ENCODE measurements around the gene RIPK4. TPM values are rescaled to one million over a fixed set of nuclear protein-coding genes. Genes with fewer than 3 reads are reported as not detected.

Gene RIPK4
- total RNA-seq, 1 donor from 2014 or later, result 1.8 TPM

DNA sequence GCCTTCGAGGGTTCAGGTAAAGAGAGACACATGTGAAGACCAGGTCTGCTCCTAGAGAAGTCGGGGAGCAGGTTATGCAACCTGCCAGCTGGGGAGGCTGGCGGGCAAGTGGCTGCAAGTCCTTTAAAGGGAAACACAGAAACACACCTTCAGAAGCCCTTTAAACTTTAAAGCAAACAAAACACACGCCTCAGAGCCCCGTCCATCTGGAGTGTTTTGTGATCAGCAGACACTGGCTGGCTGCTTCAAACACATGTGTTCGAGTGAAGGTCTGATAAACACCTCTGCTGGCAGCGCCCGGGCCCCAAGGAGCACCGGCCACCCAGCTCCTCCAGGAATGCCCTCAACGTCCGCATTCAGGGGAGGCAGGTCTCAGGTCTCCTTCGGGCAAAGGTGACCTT lies 15.2 kb downstream of the RIPK4 start:
- no peak overlapping the region for H3K27ac Mint-ChIP-seq (ENCODE audit: unreplicated experiment)
- FAIRE-seq, result no peak

DNA sequence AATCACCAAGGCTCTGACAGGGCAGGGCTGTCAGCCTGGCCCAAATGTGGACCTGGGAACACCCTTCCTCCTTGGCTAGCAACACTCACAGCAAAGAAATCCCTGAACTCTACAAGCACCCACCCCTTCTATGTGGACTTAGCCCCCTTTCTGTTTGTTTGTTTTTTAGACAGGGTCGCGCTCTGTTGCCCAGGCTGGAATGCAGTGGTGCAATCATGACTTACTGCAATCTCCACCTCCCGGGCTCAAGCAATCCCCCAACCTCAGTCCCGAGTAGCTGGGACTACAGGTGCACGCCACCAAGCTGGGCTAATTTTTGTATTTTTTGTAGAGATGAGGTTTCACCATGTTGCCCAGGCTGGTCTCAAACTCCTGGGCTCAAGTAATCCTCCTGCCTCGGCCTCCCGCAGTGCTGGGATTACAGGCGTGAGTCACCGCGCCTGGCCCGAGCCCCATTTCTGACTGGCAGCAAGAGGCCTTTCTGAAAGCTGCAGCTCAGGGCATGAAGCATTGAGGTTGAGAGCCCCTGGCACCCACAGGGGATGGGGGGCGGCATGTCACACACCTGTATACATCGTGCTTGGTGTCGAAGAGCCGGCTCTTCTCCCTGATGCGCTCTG lies 16.2 kb downstream of the RIPK4 start:
- no peaks in the 10 kb centered on the region for H3K9me3 Mint-ChIP-seq (ENCODE audit: unreplicated experiment)
- H3K27ac ChIP-seq (ENCODE audit: low read depth, low read length), result no peak overlapping the region
- FAIRE-seq (no peak), DNase-seq (ENCODE audit: low read depth) (no peak)
- H3K4me1 Mint-ChIP-seq (ENCODE audit: low read depth, unreplicated experiment), result peaks cover 9% of the 10 kb centered on the region
- H3K9me3 ChIP-seq (ENCODE audit: insufficient read depth, low read depth, low read length), result no peaks in the 10 kb centered on the region
- H4K20me1 ChIP-seq (ENCODE audit: insufficient read depth, low read length), result no peaks in the 10 kb centered on the region
- no peaks in the 10 kb centered on the region for H3K36me3 ChIP-seq (ENCODE audit: insufficient read depth, low read length)
- H3K27me3 Mint-ChIP-seq (ENCODE audit: low read depth, unreplicated experiment), result peaks cover 4% of the 10 kb centered on the region
- no peaks in the 10 kb centered on the region for H3K79me2 ChIP-seq (ENCODE audit: insufficient read depth, low read length)
- TF ChIP-seq EZH2 (IDR thresholded peaks at IDR 0.05; ENCODE audit: insufficient read depth, low read length), result no peak
- TF ChIP-seq, protein P1, sequence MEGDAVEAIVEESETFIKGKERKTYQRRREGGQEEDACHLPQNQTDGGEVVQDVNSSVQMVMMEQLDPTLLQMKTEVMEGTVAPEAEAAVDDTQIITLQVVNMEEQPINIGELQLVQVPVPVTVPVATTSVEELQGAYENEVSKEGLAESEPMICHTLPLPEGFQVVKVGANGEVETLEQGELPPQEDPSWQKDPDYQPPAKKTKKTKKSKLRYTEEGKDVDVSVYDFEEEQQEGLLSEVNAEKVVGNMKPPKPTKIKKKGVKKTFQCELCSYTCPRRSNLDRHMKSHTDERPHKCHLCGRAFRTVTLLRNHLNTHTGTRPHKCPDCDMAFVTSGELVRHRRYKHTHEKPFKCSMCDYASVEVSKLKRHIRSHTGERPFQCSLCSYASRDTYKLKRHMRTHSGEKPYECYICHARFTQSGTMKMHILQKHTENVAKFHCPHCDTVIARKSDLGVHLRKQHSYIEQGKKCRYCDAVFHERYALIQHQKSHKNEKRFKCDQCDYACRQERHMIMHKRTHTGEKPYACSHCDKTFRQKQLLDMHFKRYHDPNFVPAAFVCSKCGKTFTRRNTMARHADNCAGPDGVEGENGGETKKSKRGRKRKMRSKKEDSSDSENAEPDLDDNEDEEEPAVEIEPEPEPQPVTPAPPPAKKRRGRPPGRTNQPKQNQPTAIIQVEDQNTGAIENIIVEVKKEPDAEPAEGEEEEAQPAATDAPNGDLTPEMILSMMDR (IDR thresholded peaks at IDR 0.05; ENCODE audit: insufficient read depth, low read depth, low read length), result no peak
- H3K9ac ChIP-seq (ENCODE audit: low read length), result no peak overlapping the region
- H3K4me2 ChIP-seq (ENCODE audit: low read length), result no peak overlapping the region
- H2AFZ ChIP-seq (ENCODE audit: low read depth, low read length), result no peak overlapping the region
- H3K4me1 ChIP-seq (ENCODE audit: insufficient read depth, low read length), result peaks cover 9% of the 10 kb centered on the region
- no peaks in the 10 kb centered on the region for H3K36me3 Mint-ChIP-seq (ENCODE audit: low read depth, unreplicated experiment)
- no peak overlapping the region for H3K4me3 ChIP-seq (ENCODE audit: insufficient read depth, low read depth, low read length)
- no peak overlapping the region for H3K4me3 Mint-ChIP-seq (ENCODE audit: unreplicated experiment)
- H3K27ac Mint-ChIP-seq (ENCODE audit: unreplicated experiment), result no peak overlapping the region
- no peaks in the 10 kb centered on the region for H3K27me3 ChIP-seq (ENCODE audit: insufficient read depth, low read length)

More for the DNA sequence above, 15.2 kb downstream of the RIPK4 start:
- H3K36me3 Mint-ChIP-seq (ENCODE audit: low read depth, unreplicated experiment), result no peaks in the 10 kb centered on the region
- no peak for DNase-seq (ENCODE audit: low read depth)
- no peaks in the 10 kb centered on the region for H3K9me3 Mint-ChIP-seq (ENCODE audit: unreplicated experiment)
- Histone ChIP-seq H3K36me3 (ENCODE audit: insufficient read depth, low read length) (no peaks in the 10 kb centered on the region), H3K9ac (ENCODE audit: low read length) (no peak overlapping the region), H3K79me2 (ENCODE audit: insufficient read depth, low read length) (peaks cover 1% of the 10 kb centered on the region), H3K4me3 (ENCODE audit: insufficient read depth, low read depth, low read length) (no peak overlapping the region), H3K4me2 (ENCODE audit: low read length) (peak overlapping the region; percentile 45), H3K27ac (ENCODE audit: low read depth, low read length) (no peak overlapping the region), H3K9me3 (ENCODE audit: insufficient read depth, low read depth, low read length) (no peaks in the 10 kb centered on the region), H2AFZ (ENCODE audit: low read depth, low read length) (no peak overlapping the region), H4K20me1 (ENCODE audit: insufficient read depth, low read length) (no peaks in the 10 kb centered on the region), H3K27me3 (ENCODE audit: insufficient read depth, low read length) (no peaks in the 10 kb centered on the region), H3K4me1 (ENCODE audit: insufficient read depth, low read length) (peaks cover 9% of the 10 kb centered on the region)
- peaks cover 6% of the 10 kb centered on the region for H3K27me3 Mint-ChIP-seq (ENCODE audit: low read depth, unreplicated experiment)
- peaks cover 9% of the 10 kb centered on the region for H3K4me1 Mint-ChIP-seq (ENCODE audit: low read depth, unreplicated experiment)
- TF ChIP-seq, protein P1 (IDR thresholded peaks at IDR 0.05; ENCODE audit: insufficient read depth, low read depth, low read length), result no peak
- TF ChIP-seq EZH2 (IDR thresholded peaks at IDR 0.05; ENCODE audit: insufficient read depth, low read length), result no peak
- H3K4me3 Mint-ChIP-seq (ENCODE audit: unreplicated experiment), result no peak overlapping the region

DNA sequence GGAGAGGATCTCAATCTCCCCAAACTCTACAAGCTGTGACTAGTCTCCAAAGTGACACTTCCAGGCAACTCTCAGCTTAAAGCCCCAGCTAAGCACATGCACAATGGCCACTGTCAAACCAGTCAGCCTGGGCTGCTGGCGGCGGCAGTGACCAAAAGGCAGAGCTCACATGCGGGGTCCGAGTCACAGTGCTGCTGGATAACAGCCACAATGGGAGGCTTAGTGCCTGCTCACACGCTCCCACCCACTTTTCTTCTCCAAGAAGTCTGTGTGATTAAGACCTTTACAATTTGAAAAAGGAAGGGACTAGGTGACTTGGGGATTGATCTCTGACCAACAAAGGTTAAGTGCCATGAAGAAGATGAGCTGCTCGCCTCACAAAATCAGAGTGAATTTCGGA lies 16.8 kb downstream of the RIPK4 start:
- H3K27ac ChIP-seq (ENCODE audit: low read depth, low read length), result no peak overlapping the region
- no peaks in the 10 kb centered on the region for H3K36me3 Mint-ChIP-seq (ENCODE audit: low read depth, unreplicated experiment)
- H3K9me3 ChIP-seq (ENCODE audit: insufficient read depth, low read depth, low read length), result no peaks in the 10 kb centered on the region
- no peak overlapping the region for H3K9ac ChIP-seq (ENCODE audit: low read length)
- peaks cover 4% of the 10 kb centered on the region for H3K27me3 Mint-ChIP-seq (ENCODE audit: low read depth, unreplicated experiment)
- peaks cover 9% of the 10 kb centered on the region for H3K4me1 Mint-ChIP-seq (ENCODE audit: low read depth, unreplicated experiment)
- no peak overlapping the region for H3K27ac Mint-ChIP-seq (ENCODE audit: unreplicated experiment)
- H2AFZ ChIP-seq (ENCODE audit: low read depth, low read length), result no peak overlapping the region
- no peak overlapping the region for H3K4me3 Mint-ChIP-seq (ENCODE audit: unreplicated experiment)
- H3K36me3 ChIP-seq (ENCODE audit: insufficient read depth, low read length), result no peaks in the 10 kb centered on the region
- no peaks in the 10 kb centered on the region for H3K27me3 ChIP-seq (ENCODE audit: insufficient read depth, low read length)
- H3K79me2 ChIP-seq (ENCODE audit: insufficient read depth, low read length), result no peaks in the 10 kb centered on the region
- no peak overlapping the region for H3K4me3 ChIP-seq (ENCODE audit: insufficient read depth, low read depth, low read length)
- H3K9me3 Mint-ChIP-seq (ENCODE audit: unreplicated experiment), result no peaks in the 10 kb centered on the region
- H3K4me1 ChIP-seq (ENCODE audit: insufficient read depth, low read length), result peaks cover 9% of the 10 kb centered on the region
- H4K20me1 ChIP-seq (ENCODE audit: insufficient read depth, low read length), result no peaks in the 10 kb centered on the region
- H3K4me2 ChIP-seq (ENCODE audit: low read length), result no peak overlapping the region
- DNase-seq (ENCODE audit: low read depth) (no peak), FAIRE-seq (no peak)
- no peak for TF ChIP-seq EZH2 (IDR thresholded peaks at IDR 0.05; ENCODE audit: insufficient read depth, low read length)
- TF ChIP-seq, protein P1 (IDR thresholded peaks at IDR 0.05; ENCODE audit: insufficient read depth, low read depth, low read length), result no peak
